SK-N-SH (cell line): ENCODE measurements around the gene HEPACAM. TPM values are rescaled to one million over a fixed set of nuclear protein-coding genes. Genes with fewer than 3 reads are reported as not detected.

Source experiments
- CTCF ChIA-PET: fragments of 300-600, 350-600 bp; formaldehyde crosslinking; extraction: SDS; loops from one replicate; lab custom pipeline; 2021; lab: Yijun Ruan, JAX
- POLR2A ChIA-PET: fragments of 350-600 bp; sonication (Branson Sonifier 250); formaldehyde crosslinking; extraction: SDS; loops from one replicate; lab custom pipeline; 2020; ENCODE audit warnings: antibody characterized with exemption, inconsistent platforms; lab: Yijun Ruan, JAX
- DNase-seq: peaks from one replicate; pipeline ENCODE4 v3.0.0; 2012
- H2AFZ ChIP-seq: fragments of 200-600 bp; sonication (generic); 2 replicates; pipeline ENCODE4 v1.8.1; 2016; ENCODE audit warnings: antibody characterized with exemption, mild to moderate bottlenecking, low read depth
- H3F3A ChIP-seq: fragments of 200-600 bp; sonication (generic); replicated peaks from 2 replicates; pipeline ENCODE3; 2016; ENCODE audit warnings: antibody characterized with exemption, mild to moderate bottlenecking; ENCODE audit not compliant: insufficient read depth
- H3K27ac ChIP-seq, 2 experiments: fragments of 200-500 bp in 1 of 2; fragments of 200-600 bp in 1 of 2; sonication (Bioruptor generic) in 1 of 2; sonication (generic), shearing (Covaris generic) in 1 of 2; 2 replicates each; pipeline versions ENCODE4 v1.5.1 to v1.6.1; 2014 to 2016; ENCODE audit warnings: low read depth in 2 of 2, inconsistent platforms in 1 of 2, low read length in 1 of 2, mild to moderate bottlenecking in 1 of 2, mixed read lengths in 1 of 2
- H3K27me3 ChIP-seq: fragments of 200-600 bp; sonication (generic), shearing (Covaris generic); 2 replicates; pipeline ENCODE4 v1.6.1; 2016; ENCODE audit warnings: mixed run types; ENCODE audit not compliant: insufficient read depth
- H3K36me3 ChIP-seq, 2 experiments: fragments of 200-500 bp in 1 of 2; fragments of 200-600 bp in 1 of 2; sonication (Bioruptor generic) in 1 of 2; sonication (generic) in 1 of 2; replicated peaks in 1 of 2; 2 replicates each; pipeline versions ENCODE3 to v1.5.1; 2014 to 2016; ENCODE audit warnings: low read length in 1 of 2, mild to moderate bottlenecking in 1 of 2; ENCODE audit not compliant: insufficient read depth in 2 of 2, control insufficient read depth in 1 of 2
- H3K4me1 ChIP-seq, 2 experiments: fragments of 200-500 bp in 1 of 2; fragments of 200-600 bp in 1 of 2; sonication (Bioruptor generic) in 1 of 2; sonication (generic), shearing (Covaris generic) in 1 of 2; 2 replicates each; pipeline versions ENCODE4 v1.5.1 to v1.6.1; 2014 to 2016; ENCODE audit warnings: low read depth in 1 of 2, low read length in 1 of 2, mixed run types in 1 of 2; ENCODE audit not compliant: insufficient read depth in 2 of 2, control insufficient read depth in 1 of 2
- H3K4me2 ChIP-seq: fragments of 200-600 bp; sonication (generic), shearing (Covaris generic); 2 replicates; pipeline ENCODE4 v1.6.1; 2017; ENCODE audit warnings: mixed run types
- H3K4me3 ChIP-seq, 2 experiments: fragments of 200-500 bp in 1 of 2; fragments of 200-600 bp in 1 of 2; sonication (Bioruptor generic) in 1 of 2; sonication (generic), shearing (Covaris generic) in 1 of 2; 2 replicates each; pipeline versions ENCODE4 v1.5.1 to v1.8.1; 2014 to 2016; ENCODE audit warnings: low read depth in 2 of 2, inconsistent platforms in 1 of 2, low read length in 1 of 2, mild to moderate bottlenecking in 1 of 2, mixed read lengths in 1 of 2, moderate library complexity in 1 of 2
- H3K79me2 ChIP-seq: fragments of 200-600 bp; sonication (generic); 2 replicates; pipeline ENCODE4 v1.8.1; 2017; ENCODE audit warnings: mild to moderate bottlenecking; ENCODE audit not compliant: insufficient read depth
- H3K9ac ChIP-seq: fragments of 200-600 bp; sonication (generic); 2 replicates; pipeline ENCODE4 v1.6.1; 2017; ENCODE audit warnings: mixed run types
- H3K9me2 ChIP-seq: fragments of 200-600 bp; sonication (generic); 2 replicates; pipeline ENCODE4 v1.6.1; 2017; ENCODE audit warnings: mixed run types
- H3K9me3 ChIP-seq: fragments of 200-600 bp; sonication (generic); 2 replicates; pipeline ENCODE4 v1.6.1; 2017; ENCODE audit warnings: mixed run types, mild to moderate bottlenecking, moderate library complexity
- H4K20me1 ChIP-seq: fragments of 200-600 bp; sonication (generic); 2 replicates; pipeline ENCODE4 v1.6.1; 2017; ENCODE audit warnings: mild to moderate bottlenecking, mixed run types; ENCODE audit not compliant: insufficient read depth
- CHD2 ChIP-seq: fragments of 150-350 bp; IDR thresholded peaks from 2 replicates; pipeline ENCODE4 v1.6.1; 2018; ENCODE audit warnings: low read length; ENCODE audit not compliant: partially characterized antibody
- CTCF ChIP-seq: fragments of 200-600 bp; sonication (generic); IDR thresholded peaks from 2 replicates; pipeline ENCODE4 v1.6.1; 2017; ENCODE audit warnings: antibody characterized with exemption, mild to moderate bottlenecking, moderate library complexity
- ELF1 ChIP-seq: IDR thresholded peaks from 2 replicates; pipeline ENCODE4 v1.4.0; 2012
- FOSL2 ChIP-seq: IDR thresholded peaks from 2 replicates; pipeline ENCODE4 v1.4.0; 2012; ENCODE audit warnings: low read depth, mild to moderate bottlenecking, moderate library complexity, borderline replicate concordance
- FOXM1 ChIP-seq: IDR thresholded peaks from 2 replicates; pipeline ENCODE4 v1.4.0; 2012; ENCODE audit warnings: low read depth, mild to moderate bottlenecking
- MEF2A ChIP-seq: IDR thresholded peaks from 2 replicates; pipeline ENCODE4 v1.4.0; 2012; ENCODE audit warnings: low read depth, borderline replicate concordance
- POLR2AphosphoS5 ChIP-seq: IDR thresholded peaks from 2 replicates; pipeline ENCODE4 v1.6.1; 2012; ENCODE audit warnings: low read depth, low read length
- RXRA ChIP-seq: IDR thresholded peaks from 2 replicates; pipeline ENCODE4 v1.4.0; 2012; ENCODE audit warnings: low read depth, mild to moderate bottlenecking, borderline replicate concordance
- SIN3A ChIP-seq: IDR thresholded peaks from 2 replicates; pipeline ENCODE4 v1.6.1; 2012; ENCODE audit warnings: low read depth, mild to moderate bottlenecking, low read length, moderate library complexity, borderline replicate concordance
- TAF1 ChIP-seq: IDR thresholded peaks from 2 replicates; pipeline ENCODE4 v1.6.1; 2012; ENCODE audit warnings: low read depth, mild to moderate bottlenecking, low read length, moderate library complexity, borderline replicate concordance
- TEAD4 ChIP-seq: IDR thresholded peaks from 2 replicates; pipeline ENCODE4 v1.4.0; 2012; ENCODE audit warnings: mild to moderate bottlenecking, borderline replicate concordance; ENCODE audit not compliant: insufficient read depth
- USF1 ChIP-seq: IDR thresholded peaks from 2 replicates; pipeline ENCODE4 v1.4.0; 2012; ENCODE audit warnings: low read depth, borderline replicate concordance
- WGBS: methylation state at CpG from one replicate; pipeline ENCODE4 v1.1.6; 2017; ENCODE audit warnings: low lambda C conversion rate; 5-methylcytosine and 5-hydroxymethylcytosine counted together
- polyA plus RNA-seq, 3 experiments: library from polyadenylated mRNA; depleted of rRNA; stranded (reverse); fragments of >200 nt; gene quantifications; 2 replicates each; pipeline ENCODE4 v1.2.3, GENCODE V29; 2012

Gene HEPACAM
- polyA plus RNA-seq, 1 of the 3 experiments (the other 2 are of a cell fraction) = not detected

- H3F3A ChIP-seq = no peaks in the 10 kb centered on the region
- WGBS = 33% methylated on average over 3 of the region's 3 CpGs
- CTCF ChIA-PET = interaction anchor here (0.9 to 3.2 kb wide), 3 partner anchors 61 to 467 kb away, joined by 3 to 7 read pairs (median 3); no protein-coding TSS in a partner anchor
- no peaks in the 10 kb centered on the region for H3K9me2 ChIP-seq
- TF ChIP-seq TAF1 (no peak), MEF2A (no peak), ELF1 (no peak)
- no peaks in the 10 kb centered on the region for H3K4me1 ChIP-seq
- H3K27ac ChIP-seq = no peak overlapping the region
- no peaks in the 10 kb centered on the region for H3K79me2 ChIP-seq
- POLR2A ChIA-PET = no interaction called here
- no peaks in the 10 kb centered on the region for H3K36me3 ChIP-seq
- no peaks in the 10 kb centered on the region for H3K27me3 ChIP-seq
- H3K4me2 ChIP-seq = no peak overlapping the region
- H4K20me1 ChIP-seq = no peaks in the 10 kb centered on the region
- no peak overlapping the region for H3K9ac ChIP-seq
- H3K4me3 ChIP-seq = no peak overlapping the region
- no peak overlapping the region for H2AFZ ChIP-seq
- no peak for DNase-seq
- no peaks in the 10 kb centered on the region for H3K9me3 ChIP-seq
These were observed 1.6 kb upstream of the HEPACAM start for GRCh38 chr11:124937336-124937935.

GRCh38 chr11:124934862-124935547 is 842 bp downstream of the HEPACAM start:
- Histone ChIP-seq H2AFZ (no peak overlapping the region), H3K4me3 (no peak overlapping the region), H3K36me3 (no peaks in the 10 kb centered on the region), H4K20me1 (no peaks in the 10 kb centered on the region), H3K27me3 (no peaks in the 10 kb centered on the region), H3K79me2 (no peaks in the 10 kb centered on the region), H3F3A (no peaks in the 10 kb centered on the region), H3K9ac (no peak overlapping the region), H3K4me2 (no peak overlapping the region), H3K4me1 (no peaks in the 10 kb centered on the region), H3K27ac (no peak overlapping the region), H3K9me3 (no peaks in the 10 kb centered on the region), H3K9me2 (no peaks in the 10 kb centered on the region)
- POLR2A ChIA-PET = no interaction called here
- CTCF ChIA-PET = interaction anchor here (0.6 to 3.2 kb wide), 4 partner anchors 19 to 470 kb away, joined by 3 to 7 read pairs (median 4); partner anchors contain the start of gene CCDC15
- DNase-seq = no peak
- 49% methylated on average over 4 of the region's 4 CpGs for WGBS
- TF ChIP-seq SIN3A (no peak), CTCF (peak; percentile 18; the same call in 1 of the 2 replicates)

GRCh38 chr11:124930799-124931198 is 5.0 kb downstream of the HEPACAM start:
- Histone ChIP-seq H3K27me3 (no peaks in the 10 kb centered on the region), H3K9me3 (no peaks in the 10 kb centered on the region), H3K4me1 (no peaks in the 10 kb centered on the region), H3K27ac (no peak overlapping the region), H4K20me1 (no peaks in the 10 kb centered on the region), H3K9me2 (no peaks in the 10 kb centered on the region), H2AFZ (no peak overlapping the region), H3K4me3 (no peak overlapping the region), H3F3A (no peaks in the 10 kb centered on the region), H3K36me3 (no peaks in the 10 kb centered on the region), H3K79me2 (no peaks in the 10 kb centered on the region), H3K9ac (no peak overlapping the region), H3K4me2 (no peak overlapping the region)
- TF ChIP-seq USF1 (no peak), FOXM1 (no peak), CHD2 (no peak), CTCF (no peak), POLR2AphosphoS5 (no peak), FOSL2 (no peak), RXRA (no peak), TEAD4 (no peak)
- no peak for DNase-seq
- ChIA-PET POLR2A (interaction anchor here (0.6 kb wide), 1 partner anchor 124 kb away, joined by 5 read pairs; no protein-coding TSS in a partner anchor), CTCF (interaction anchor here (1.0 kb wide), 1 partner anchor 19 kb away, joined by 3 read pairs; no protein-coding TSS in a partner anchor)
- WGBS = 43% methylated on average over 3 of the region's 3 CpGs
